Stimulated activated CD8-positive, alpha-beta memory T cell treated with anti-CD3 and anti-CD28 coated beads, Interleukin-7, amount 100 ng/mL, for 48 hours (primary cell): ENCODE measurements around the gene COL2A1.

Experiments used
- DNase-seq, 2 donors: peaks; one replicate each; pipeline ENCODE4 v3.0.0-alpha.2; 2020; ENCODE audit warnings: low read depth in 1 of 2; ENCODE audit errors: extremely low read depth in 1 of 2

COL2A1 gene

GRCh38 chr12:48004053-48004941, at the start of gene COL2A1:
Gene COL2A1, minus strand, starts transcription at chr12:48004476. Its CDS starts 155 bp downstream, at chr12:48004321.
- no peak for DNase-seq

GRCh38 chr12:48053883-48054282, 49.6 kb upstream of the COL2A1 start:
- no peak for DNase-seq

GRCh38 chr12:48053122-48053521, 48.8 kb upstream of the COL2A1 start:
- DNase-seq: no peak

- DNase-seq: no peak
These were observed 47.4 kb upstream of the COL2A1 start for GRCh38 chr12:48051681-48052080.

- no peak for DNase-seq
These were observed 45.9 kb upstream of the COL2A1 start for GRCh38 chr12:48050174-48050573.

GRCh38 chr12:48045965-48046518, 41.8 kb upstream of the COL2A1 start:
- DNase-seq: no peak

GRCh38 chr12:48045061-48045846, 41.0 kb upstream of the COL2A1 start:
- DNase-seq: no peak

- DNase-seq: no peak
These were observed 40.1 kb upstream of the COL2A1 start for GRCh38 chr12:48044396-48044795.

- no peak for DNase-seq
These were observed 39.5 kb upstream of the COL2A1 start for GRCh38 chr12:48043771-48044170.

GRCh38 chr12:48041591-48042423, 37.5 kb upstream of the COL2A1 start:
- no peak for DNase-seq

- DNase-seq: no peak
These were observed 36.1 kb upstream of the COL2A1 start for GRCh38 chr12:48040354-48040753.

- DNase-seq: no peak
These were observed 34.9 kb upstream of the COL2A1 start for GRCh38 chr12:48039151-48039550.

GRCh38 chr12:48038085-48038484, 33.8 kb upstream of the COL2A1 start:
- no peak for DNase-seq

GRCh38 chr12:48037267-48037915, 33.1 kb upstream of the COL2A1 start:
- DNase-seq: no peak

GRCh38 chr12:48036818-48037217, 32.5 kb upstream of the COL2A1 start:
- DNase-seq: no peak

- no peak for DNase-seq
These were observed 30.8 kb upstream of the COL2A1 start for GRCh38 chr12:48034835-48035805.

- no peak for DNase-seq
These were observed 29.2 kb upstream of the COL2A1 start for GRCh38 chr12:48033451-48033850.

- no peak for DNase-seq
These were observed 28.3 kb upstream of the COL2A1 start for GRCh38 chr12:48032597-48032996.
